Vagina (tissue), 2 donors: ENCODE data around the gene MINDY4.

Experiments used
- CTCF ChIP-seq, 3 experiments: fragments of 450-650 bp in 2 of 3; fragments of 200-600 bp in 1 of 3; sonication (generic) in 1 of 3; IDR thresholded peaks; one replicate each; pipeline ENCODE4 v1.5.1; 2017 to 2019; ENCODE audit warnings: antibody characterized with exemption in 3 of 3, mild to moderate bottlenecking in 2 of 3, moderate library complexity in 2 of 3
- POLR2A ChIP-seq, 2 donors: fragments of 450-650 bp; IDR thresholded peaks; one replicate each; pipeline ENCODE4 v1.6.1; 2017; ENCODE audit warnings: antibody characterized with exemption in 2 of 2, mild to moderate bottlenecking in 2 of 2, moderate library complexity in 2 of 2

- TF ChIP-seq POLR2A (IDR thresholded peaks at IDR 0.05) (no peak), CTCF (IDR thresholded peaks at IDR 0.05) (no peak)
Observed at GRCh38 chr7:30770845-30771173, 408 bp upstream of the MINDY4 start.
